Thoracic aorta (tissue), 2 donors: ENCODE measurements around the gene TBC1D7. TPM values are rescaled to one million over a fixed set of nuclear protein-coding genes. Genes with fewer than 3 reads are reported as not detected.

ENCODE experiments used
- ATAC-seq: fragments of 150-250 bp; one replicate; pipeline ENCODE4 v1.8.0; 2017; ENCODE audit warnings: low read depth; ENCODE audit not compliant: insufficient number of reproducible peaks, low FRiP score
- DNase-seq: peaks from one replicate; pipeline ENCODE4 v3.0.0-alpha.2; 2020; ENCODE audit warnings: low spot score
- H3K27ac ChIP-seq, 2 donors: fragments of 200-600 bp; sonication (generic); 1 replicate in 1 of 2; 2 replicates in 1 of 2; pipeline ENCODE4 v1.5.1; 2016; ENCODE audit warnings: mild to moderate bottlenecking in 2 of 2, moderate library complexity in 2 of 2
- H3K27me3 ChIP-seq: fragments of 200-600 bp; sonication (generic); replicated peaks from 2 replicates; pipeline ENCODE4 v1.6.0; 2016; ENCODE audit warnings: mild to moderate bottlenecking; ENCODE audit not compliant: insufficient read depth
- H3K36me3 ChIP-seq: fragments of 200-600 bp; sonication (generic); one replicate; pipeline ENCODE4 v1.5.1; 2016
- H3K4me1 ChIP-seq, 2 donors: fragments of 200-600 bp; sonication (generic); 1 replicate in 1 of 2; 2 replicates in 1 of 2; pipeline versions ENCODE4 v1.5.1 to v1.6.0; 2016; ENCODE audit warnings: low read depth in 2 of 2, mild to moderate bottlenecking in 1 of 2; ENCODE audit not compliant: control insufficient read depth in 1 of 2
- H3K4me3 ChIP-seq: fragments of 200-600 bp; sonication (generic); 2 replicates; pipeline ENCODE4 v1.5.1; 2016; ENCODE audit warnings: mild to moderate bottlenecking
- H3K9me3 ChIP-seq: fragments of 200-600 bp; sonication (generic); 2 replicates; pipeline ENCODE4 v1.5.1; 2016
- CTCF ChIP-seq: fragments of 200-600 bp; sonication (generic); IDR thresholded peaks from one replicate; pipeline ENCODE4 v1.5.1; 2019; ENCODE audit warnings: antibody characterized with exemption
- total RNA-seq, 2 donors: library from RNA; depleted of rRNA; stranded (reverse); fragments of >200 nt; gene quantifications; one replicate each; pipeline versions ENCODE4 v1.1.0 to v1.2.3, GENCODE V29; 2016

Gene TBC1D7
- total RNA-seq, 2 donors from 2014 or later: 7.3 to 17.9 TPM

GRCh38 chr6:13319891-13320564 lies 8.3 kb downstream of the TBC1D7 start:
- Histone ChIP-seq H3K4me3 (no peak overlapping the region), H3K36me3 (peaks cover 48% of the 10 kb centered on the region), H3K27me3 (no peaks in the 10 kb centered on the region), H3K9me3 (no peaks in the 10 kb centered on the region), H3K4me1 (no peaks in the 10 kb centered on the region), H3K27ac (no peak overlapping the region)
- no peak for DNase-seq
- ATAC-seq: no peak
- TF ChIP-seq CTCF: no peak

GRCh38 chr6:13318821-13319220 lies 9.5 kb downstream of the TBC1D7 start:
- DNase-seq (no peak), ATAC-seq (no peak)
- Histone ChIP-seq H3K4me1 (no peaks in the 10 kb centered on the region), H3K27ac (no peak overlapping the region), H3K9me3 (no peaks in the 10 kb centered on the region), H3K27me3 (no peaks in the 10 kb centered on the region), H3K4me3 (no peak overlapping the region), H3K36me3 (peaks cover 48% of the 10 kb centered on the region)
- TF ChIP-seq CTCF: no peak

- Histone ChIP-seq H3K4me1 (peaks cover 0 to 5% of the 10 kb centered on the region in 2 donors), H3K9me3 (no peaks in the 10 kb centered on the region), H3K4me3 (no peak overlapping the region), H3K27ac (no peak overlapping the region), H3K27me3 (no peaks in the 10 kb centered on the region), H3K36me3 (peaks cover 29% of the 10 kb centered on the region)
- TF ChIP-seq CTCF: no peak
- ATAC-seq (no peak), DNase-seq (no peak)
These were observed 12.4 kb downstream of the TBC1D7 start for GRCh38 chr6:13315896-13316295.

GRCh38 chr6:13314806-13315205 lies 13.5 kb downstream of the TBC1D7 start:
- Histone ChIP-seq H3K36me3 (peaks cover 18% of the 10 kb centered on the region), H3K27me3 (no peaks in the 10 kb centered on the region), H3K4me1 (peaks cover 0 to 5% of the 10 kb centered on the region in 2 donors), H3K4me3 (no peak overlapping the region), H3K9me3 (no peaks in the 10 kb centered on the region), H3K27ac (no peak overlapping the region)
- no peak for DNase-seq
- no peak for TF ChIP-seq CTCF
- ATAC-seq: no peak

- no peaks in the 10 kb centered on the region for H3K27me3 ChIP-seq
- peaks cover 4 to 10% of the 10 kb centered on the region in 2 donors for H3K4me1 ChIP-seq
- H3K9me3 ChIP-seq: no peaks in the 10 kb centered on the region
- no peak overlapping the region for H3K4me3 ChIP-seq
- TF ChIP-seq CTCF: no peak
- peaks cover 7% of the 10 kb centered on the region for H3K36me3 ChIP-seq
- ATAC-seq (no peak), DNase-seq (no peak)
- H3K27ac ChIP-seq: no peak overlapping the region
These were observed 17.2 kb downstream of the TBC1D7 start for GRCh38 chr6:13311155-13311554.
